ES-I3 (cell line): ENCODE results near the gene KAZN.

ENCODE experiments used
- H3K36me3 ChIP-seq: 2 replicates; pipeline ENCODE4 v1.6.1; 2013; ENCODE audit warnings: mild to moderate bottlenecking, low read length, control low read depth, moderate library complexity; ENCODE audit not compliant: insufficient read depth
- H3K4me1 ChIP-seq: 2 replicates; pipeline ENCODE4 v1.6.1; 2013; ENCODE audit warnings: mild to moderate bottlenecking, control low read depth, low read length; ENCODE audit not compliant: insufficient read depth
- H3K9ac ChIP-seq: 2 replicates; pipeline ENCODE4 v1.6.1; 2013; ENCODE audit warnings: low read depth, mild to moderate bottlenecking, low read length, moderate library complexity
- H3K9me3 ChIP-seq: 2 replicates; pipeline ENCODE4 v1.6.1; 2013; ENCODE audit warnings: mild to moderate bottlenecking, low read length, moderate library complexity; ENCODE audit not compliant: control insufficient read depth, insufficient read depth

The KAZN gene

DNA sequence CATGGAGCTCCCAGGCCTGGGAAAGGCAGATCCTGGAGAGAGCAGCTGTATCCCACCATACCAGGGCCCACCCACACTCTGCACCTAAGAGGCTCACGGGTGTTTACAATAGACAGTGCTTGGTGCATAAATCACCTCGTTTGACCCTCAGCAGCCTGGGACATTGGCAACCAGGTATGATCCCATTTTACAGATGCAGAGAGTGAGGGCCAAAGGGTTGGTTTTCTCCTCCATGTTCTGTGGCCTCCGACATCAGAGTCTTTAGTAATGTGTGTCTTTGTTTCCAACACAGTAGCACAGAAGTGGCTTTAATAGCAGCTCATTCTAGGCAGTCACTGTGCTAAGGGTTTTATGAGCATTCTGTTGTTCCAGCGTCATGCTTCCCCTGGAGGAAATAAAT is 176.5 kb downstream of the KAZN start:
- H3K36me3 ChIP-seq, result no peaks in the 10 kb centered on the region
- H3K4me1 ChIP-seq, result peaks cover 21% of the 10 kb centered on the region
- H3K9ac ChIP-seq, result no peak overlapping the region
- H3K9me3 ChIP-seq, result no peaks in the 10 kb centered on the region

DNA sequence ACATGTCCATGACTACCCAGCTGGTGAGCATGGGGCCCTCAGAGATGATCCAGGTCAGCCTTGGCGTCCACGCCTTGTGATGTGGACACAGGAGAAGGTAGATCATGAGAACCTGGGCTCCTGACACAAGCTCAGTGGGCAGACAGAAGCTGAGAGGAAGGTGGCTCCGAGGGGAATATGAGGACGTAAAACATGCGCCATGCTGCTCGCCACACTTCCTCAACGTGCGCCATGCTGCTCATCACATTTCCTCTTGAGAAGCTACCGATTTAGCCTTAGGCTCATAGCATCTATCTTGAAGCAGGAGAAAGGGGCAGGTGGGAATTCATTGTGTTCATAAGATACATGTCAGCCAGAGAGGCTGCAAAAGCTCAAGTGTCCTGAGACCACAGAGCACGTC is 176.9 kb downstream of the KAZN start:
- Histone ChIP-seq H3K4me1 (peaks cover 21% of the 10 kb centered on the region), H3K9ac (no peak overlapping the region), H3K36me3 (no peaks in the 10 kb centered on the region), H3K9me3 (no peaks in the 10 kb centered on the region)

DNA sequence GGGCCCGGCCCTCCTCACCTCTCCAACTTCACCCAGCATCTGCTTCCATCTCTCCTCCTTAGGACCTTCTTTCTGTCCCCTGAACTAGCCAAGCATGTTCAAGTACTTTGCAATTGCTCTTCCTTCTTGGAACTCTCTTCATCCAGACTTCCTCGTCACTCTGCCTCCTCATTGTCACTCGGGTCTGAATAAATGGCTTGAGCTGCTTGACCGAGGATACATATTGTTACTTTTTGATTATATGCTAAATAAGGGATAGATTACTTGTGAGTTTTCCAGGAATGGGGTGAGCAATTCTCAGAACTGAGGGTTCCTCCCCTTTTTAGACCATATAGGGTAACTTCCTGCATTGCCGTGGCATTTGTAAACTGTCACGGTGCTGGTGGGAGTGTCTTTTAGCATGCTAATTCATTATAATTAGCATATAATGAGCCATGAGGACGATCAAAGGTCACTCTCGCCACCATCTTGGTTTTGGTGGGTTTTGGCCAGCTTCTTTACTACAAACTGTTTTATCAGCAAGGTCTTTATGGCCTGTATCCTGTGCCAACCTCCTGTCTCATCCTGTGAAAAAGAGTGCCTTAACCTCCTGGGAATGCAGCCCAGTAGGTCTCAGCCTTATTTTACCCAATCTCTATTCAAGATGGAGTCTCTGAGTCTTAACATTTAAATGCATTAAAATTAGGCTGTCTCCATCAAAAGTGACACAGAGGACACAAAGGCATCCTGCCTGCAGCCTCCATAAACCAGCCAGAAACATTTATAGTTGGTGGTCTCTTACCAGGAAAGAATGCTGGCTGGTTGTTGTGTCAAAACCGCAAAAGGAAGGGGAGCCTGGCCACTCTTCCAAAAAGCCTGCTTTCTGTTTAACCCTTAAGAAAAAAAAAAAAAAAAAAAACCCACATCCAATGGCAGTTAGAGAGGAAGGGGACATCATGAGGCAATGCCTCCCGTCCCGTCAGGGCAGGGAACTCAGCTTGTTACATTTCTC is 179.3 kb downstream of the KAZN start:
- Histone ChIP-seq H3K4me1 (peaks cover 21% of the 10 kb centered on the region), H3K36me3 (no peaks in the 10 kb centered on the region), H3K9me3 (no peaks in the 10 kb centered on the region), H3K9ac (no peak overlapping the region)

DNA sequence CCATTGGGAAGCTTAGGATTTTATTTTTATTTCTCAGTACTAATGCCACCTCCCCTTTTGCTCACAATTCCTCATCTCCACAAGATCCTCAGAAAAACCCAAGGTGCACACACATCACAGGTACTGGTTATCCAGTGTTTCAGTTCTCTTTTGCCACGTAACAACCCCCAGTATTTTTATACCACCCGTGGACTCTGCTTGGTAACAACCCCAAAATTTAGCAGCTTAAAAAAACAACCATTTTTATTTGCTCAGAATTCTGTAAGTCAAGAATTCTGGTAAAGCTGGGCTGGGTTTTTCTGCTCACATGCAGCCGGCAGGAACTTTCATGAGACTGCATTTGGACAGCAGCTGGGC is 180.0 kb downstream of the KAZN start:
- Histone ChIP-seq H3K9ac (no peak overlapping the region), H3K36me3 (no peaks in the 10 kb centered on the region), H3K4me1 (peaks cover 21% of the 10 kb centered on the region), H3K9me3 (no peaks in the 10 kb centered on the region)

DNA sequence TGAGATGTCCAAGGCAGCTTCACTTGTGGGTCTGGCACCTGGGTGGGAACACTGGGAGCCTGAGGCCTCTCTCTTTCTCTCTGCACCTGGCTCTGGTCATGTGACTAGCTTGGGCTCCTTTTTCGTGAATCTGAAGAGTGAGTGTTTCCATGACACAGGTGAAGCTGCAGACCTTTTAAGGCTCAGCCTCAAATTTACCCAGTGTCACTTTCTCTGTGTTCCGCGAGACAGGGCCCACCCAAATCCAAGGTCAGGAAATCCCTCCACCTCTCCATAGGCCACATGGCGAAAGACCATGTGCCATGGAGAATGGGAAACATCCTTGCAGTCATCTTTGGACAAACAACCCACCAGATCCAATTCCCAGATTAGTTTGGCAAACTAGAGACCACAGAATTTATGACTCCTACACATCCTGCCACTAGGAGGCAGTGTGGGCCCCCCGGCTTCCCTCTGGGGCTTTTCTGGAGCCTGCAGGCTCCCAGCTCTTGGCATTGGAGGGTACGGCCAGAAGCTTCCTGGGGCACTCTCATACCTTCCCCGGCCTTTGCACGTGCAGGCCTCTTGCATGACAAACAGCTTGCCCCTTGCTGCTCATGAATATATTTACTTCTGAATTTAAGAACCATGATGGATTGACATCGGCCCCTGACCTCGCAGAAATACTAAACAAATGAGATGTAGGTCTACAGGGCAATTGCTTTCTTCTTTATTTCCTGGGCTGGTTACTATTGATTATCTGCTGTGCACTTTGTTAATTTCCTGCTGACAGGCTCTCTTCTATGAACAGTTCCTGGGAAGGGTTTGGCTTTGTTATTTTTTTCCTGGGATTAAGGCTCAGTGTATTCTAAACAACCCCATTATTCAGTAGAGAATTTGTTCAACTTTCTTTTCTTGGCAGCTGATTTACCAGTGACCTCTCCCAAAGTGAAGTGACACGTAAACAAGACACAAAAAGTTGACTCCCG is 180.7 kb downstream of the KAZN start:
- no peak overlapping the region for H3K9ac ChIP-seq
- H3K36me3 ChIP-seq, result no peaks in the 10 kb centered on the region
- no peaks in the 10 kb centered on the region for H3K9me3 ChIP-seq
- H3K4me1 ChIP-seq, result peaks cover 21% of the 10 kb centered on the region

DNA sequence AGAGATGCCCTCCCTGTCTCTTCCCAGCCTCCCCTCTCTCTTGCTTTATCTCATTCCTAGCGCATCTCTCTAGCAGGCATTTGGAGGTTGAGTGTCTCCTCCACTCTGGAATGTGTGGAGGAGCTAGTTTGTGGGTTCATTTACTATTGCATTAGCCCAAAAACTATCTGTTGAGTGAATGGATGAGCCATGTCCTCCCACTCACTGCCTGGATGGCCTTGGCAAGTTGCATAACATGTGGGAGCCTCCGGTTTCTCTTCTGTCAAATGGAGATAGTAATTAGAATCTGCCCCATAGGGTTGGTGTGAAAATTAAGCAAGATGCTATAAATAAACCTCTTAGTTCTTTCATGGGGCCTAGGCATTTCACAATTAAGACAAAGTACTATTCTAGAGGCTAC is 181.8 kb downstream of the KAZN start:
- Histone ChIP-seq H3K9ac (no peak overlapping the region), H3K4me1 (peaks cover 21% of the 10 kb centered on the region), H3K9me3 (no peaks in the 10 kb centered on the region)

DNA sequence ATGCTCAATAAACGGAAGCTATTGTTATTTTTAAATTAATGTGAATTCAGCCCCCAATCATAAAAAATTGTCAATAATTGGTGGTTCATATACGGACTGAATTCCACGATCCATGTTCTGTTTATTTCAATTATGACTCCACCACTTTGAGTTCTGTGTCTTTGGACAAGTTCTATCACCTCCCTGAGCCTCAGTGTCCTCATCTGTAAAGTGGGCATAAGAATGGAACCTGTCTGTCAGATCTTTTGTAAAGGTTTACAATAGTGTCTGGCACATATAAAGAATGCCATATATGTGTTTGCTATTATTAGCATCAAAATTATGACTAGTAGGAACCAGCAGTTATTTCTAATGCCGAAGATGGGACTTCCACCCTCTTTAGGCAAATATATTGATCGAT is 183.3 kb downstream of the KAZN start:
- Histone ChIP-seq H3K9ac (no peak overlapping the region), H3K4me1 (peaks cover 26% of the 10 kb centered on the region), H3K9me3 (no peaks in the 10 kb centered on the region), H3K36me3 (no peaks in the 10 kb centered on the region)

More for the DNA sequence above, 181.8 kb downstream of the KAZN start:
- no peaks in the 10 kb centered on the region for H3K36me3 ChIP-seq

DNA sequence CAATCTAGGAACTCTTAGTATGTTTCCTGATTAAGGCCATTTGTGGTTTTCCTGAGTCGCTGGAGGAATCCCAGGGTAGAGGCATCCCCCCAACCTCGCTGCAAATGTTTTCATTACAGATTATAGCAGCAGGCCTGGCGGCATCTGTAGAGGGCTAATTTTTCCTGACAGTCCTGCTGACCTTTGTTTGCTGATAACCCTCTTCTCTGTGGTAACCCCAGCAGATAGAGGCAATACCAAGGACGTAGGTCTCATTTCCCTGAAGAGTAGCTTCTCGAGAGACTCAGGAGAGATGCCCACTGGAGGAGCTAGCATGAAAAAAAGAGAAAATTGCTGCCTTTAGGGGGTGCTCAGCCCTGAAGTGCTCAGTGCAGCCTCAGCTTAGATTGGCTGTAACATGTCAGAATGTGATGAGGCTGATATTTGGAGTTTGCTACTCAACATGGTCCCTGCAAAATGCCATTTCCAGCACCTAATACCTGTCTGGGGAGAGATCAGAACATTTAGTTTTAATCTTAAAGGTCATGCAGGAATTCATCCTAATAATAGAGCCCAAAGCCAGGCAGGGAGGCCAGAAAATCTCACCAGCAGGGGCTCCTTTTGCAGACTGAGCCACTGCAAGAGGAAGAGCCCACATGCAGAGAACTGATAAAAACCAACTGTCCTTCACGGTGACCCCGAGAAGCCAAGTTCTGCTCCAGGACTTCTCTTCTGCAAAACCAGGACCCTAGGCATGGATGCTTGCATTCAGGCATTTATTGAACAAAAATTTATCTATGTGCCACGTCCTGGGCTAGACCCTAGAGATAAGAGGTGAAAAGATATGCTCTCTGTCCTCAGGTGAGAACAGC is 184.5 kb downstream of the KAZN start:
- no peaks in the 10 kb centered on the region for H3K9me3 ChIP-seq
- no peak overlapping the region for H3K9ac ChIP-seq
- H3K4me1 ChIP-seq, result peaks cover 18% of the 10 kb centered on the region
- no peaks in the 10 kb centered on the region for H3K36me3 ChIP-seq

DNA sequence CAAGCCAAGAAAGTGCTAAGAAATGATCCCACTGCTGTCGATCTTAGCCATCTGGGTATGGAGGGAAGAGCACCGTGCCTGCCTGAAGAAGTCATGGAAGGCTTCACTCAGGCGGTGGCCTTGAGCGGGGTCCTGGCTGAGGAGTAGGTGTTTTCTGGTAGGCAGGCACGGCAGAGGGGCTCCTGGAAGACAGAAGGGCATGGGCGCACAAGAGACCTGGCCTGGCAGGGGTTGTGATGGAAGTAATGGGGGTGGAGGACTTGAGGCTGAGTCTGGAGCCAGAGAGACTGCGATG is 185.1 kb downstream of the KAZN start:
- Histone ChIP-seq H3K9me3 (no peaks in the 10 kb centered on the region), H3K9ac (no peak overlapping the region), H3K4me1 (peaks cover 16% of the 10 kb centered on the region), H3K36me3 (no peaks in the 10 kb centered on the region; the same call in 1 of the 2 replicates)

DNA sequence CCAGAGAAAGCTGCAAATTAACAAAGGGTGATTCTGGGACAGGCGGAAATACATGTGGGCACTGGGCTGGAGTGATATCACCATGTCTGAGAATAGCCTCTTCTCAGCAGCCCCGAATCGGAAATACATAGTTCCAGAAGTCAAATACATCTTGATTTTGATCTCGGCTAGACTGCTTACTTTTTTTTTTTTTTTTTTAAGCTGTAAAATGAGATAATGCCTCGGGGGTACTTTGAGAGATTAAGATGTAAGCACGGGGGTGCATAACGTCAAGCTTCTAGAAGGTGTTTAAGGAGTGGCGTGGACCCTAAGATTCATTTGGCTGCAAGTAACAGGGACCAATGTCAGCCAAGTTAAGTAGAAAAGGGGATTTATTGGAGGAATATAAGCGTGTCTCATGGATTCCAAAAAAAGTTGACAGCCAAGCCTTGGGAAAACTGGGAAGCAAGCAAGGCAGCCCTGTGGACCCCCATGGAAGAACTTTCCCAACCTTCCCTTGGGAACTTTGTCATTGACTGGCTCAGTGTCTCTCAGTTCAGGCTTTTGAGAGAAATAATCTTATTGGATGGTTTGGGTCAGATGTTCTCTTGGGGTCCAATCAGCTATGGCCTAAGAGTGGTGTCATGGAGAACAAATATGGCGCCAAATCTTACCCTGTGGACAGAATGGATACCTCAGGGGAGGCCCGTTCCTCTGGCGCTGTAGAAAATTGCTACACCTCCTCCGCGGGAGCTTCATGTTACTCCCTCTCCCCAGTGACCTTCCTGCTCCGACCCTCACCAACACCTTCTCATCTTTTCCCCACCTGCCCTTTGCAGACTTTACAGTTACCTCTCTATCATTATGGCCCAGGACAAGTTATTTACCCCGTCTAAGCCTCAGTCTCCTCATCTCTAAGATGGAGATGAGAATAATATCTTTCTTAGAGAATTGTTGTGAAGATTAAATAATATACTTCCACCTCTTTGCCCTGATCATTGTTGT is 186.6 kb downstream of the KAZN start:
- Histone ChIP-seq H3K9ac (no peak overlapping the region), H3K36me3 (no peaks in the 10 kb centered on the region; the same call in 1 of the 2 replicates), H3K9me3 (no peaks in the 10 kb centered on the region), H3K4me1 (peaks cover 6% of the 10 kb centered on the region; the same call in 1 of the 2 replicates)

DNA sequence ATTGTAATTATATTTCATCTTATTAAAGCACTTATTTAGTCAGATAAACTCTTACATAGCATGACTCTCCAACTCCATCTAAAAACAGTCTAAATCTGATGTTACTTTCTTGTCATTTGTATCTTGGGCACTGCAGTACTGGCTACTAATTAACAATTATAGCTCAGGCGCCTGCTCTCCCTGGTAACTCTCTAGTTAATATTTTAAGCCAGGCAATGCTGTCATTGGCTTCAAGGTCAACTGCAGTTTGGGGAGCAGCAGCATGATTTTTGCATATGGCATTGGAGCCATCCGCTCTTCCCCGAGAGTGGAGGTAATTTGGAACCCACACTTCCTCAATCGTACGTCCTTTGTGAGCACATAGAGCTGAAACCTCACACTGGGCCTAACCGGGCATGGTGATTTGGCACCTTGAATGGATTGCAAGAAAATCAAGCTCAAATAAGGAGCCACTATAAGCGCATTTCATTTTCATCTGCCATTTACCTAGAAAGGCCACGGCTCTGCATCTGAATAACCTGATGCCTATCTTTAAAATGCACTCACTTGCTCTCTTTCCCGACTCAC is 187.7 kb downstream of the KAZN start:
- peaks cover 6% of the 10 kb centered on the region; the same call in 1 of the 2 replicates for H3K4me1 ChIP-seq
- H3K9me3 ChIP-seq, result no peaks in the 10 kb centered on the region
- no peak overlapping the region for H3K9ac ChIP-seq
- no peaks in the 10 kb centered on the region; the same call in 1 of the 2 replicates for H3K36me3 ChIP-seq

DNA sequence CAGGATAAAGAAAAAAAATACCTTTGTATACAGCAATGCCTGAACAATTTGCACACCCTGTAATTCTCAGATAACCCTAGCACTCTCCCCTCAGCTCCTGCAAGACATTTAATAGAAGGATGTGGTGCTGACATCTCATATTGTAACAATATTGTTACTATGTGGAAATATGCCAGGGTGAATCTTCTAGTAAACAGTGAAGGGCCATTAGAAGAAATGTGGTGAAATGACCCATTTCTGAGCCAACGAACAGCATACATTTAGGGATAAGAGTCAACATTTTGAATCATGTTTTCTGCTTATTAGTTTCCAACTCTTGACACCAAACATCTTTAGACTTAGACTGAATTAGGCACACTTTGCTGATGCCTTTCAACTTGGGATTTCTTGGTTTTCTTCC is 188.2 kb downstream of the KAZN start:
- Histone ChIP-seq H3K4me1 (peaks cover 6% of the 10 kb centered on the region; the same call in 1 of the 2 replicates), H3K9ac (no peak overlapping the region), H3K36me3 (no peaks in the 10 kb centered on the region; the same call in 1 of the 2 replicates), H3K9me3 (no peaks in the 10 kb centered on the region)

DNA sequence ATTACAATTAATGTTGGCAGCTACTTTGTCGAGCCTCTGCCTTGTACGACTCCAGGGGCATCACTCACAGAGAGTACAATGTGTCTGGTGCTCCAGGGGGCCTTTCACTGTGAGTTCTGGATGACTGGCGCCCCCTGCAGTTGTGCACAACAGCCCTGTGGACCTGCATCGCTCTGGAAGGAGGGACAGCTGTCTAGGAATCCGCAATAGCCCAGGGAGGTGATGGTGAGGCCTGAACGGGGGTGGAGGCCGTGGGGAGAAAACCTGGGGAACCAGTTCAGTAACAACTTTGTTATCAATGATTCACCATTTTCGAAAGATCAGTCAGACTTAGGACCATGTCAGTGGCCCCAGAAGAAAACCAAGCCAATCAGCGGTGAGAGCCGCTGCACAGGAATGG is 189.1 kb downstream of the KAZN start:
- peaks cover 6% of the 10 kb centered on the region; the same call in 1 of the 2 replicates for H3K4me1 ChIP-seq
- H3K36me3 ChIP-seq, result no peaks in the 10 kb centered on the region; the same call in 1 of the 2 replicates
- no peaks in the 10 kb centered on the region for H3K9me3 ChIP-seq
- H3K9ac ChIP-seq, result no peak overlapping the region
